HEK293T (cell line): ENCODE results near the gene FLVCR1.

ENCODE experiments used
- CTBP1 ChIP-seq: fragments of 450-650 bp; IDR thresholded peaks from 2 replicates; pipeline ENCODE4 v1.6.1; 2016; ENCODE audit warnings: borderline replicate concordance
- HDGF ChIP-seq: fragments of 450-650 bp; IDR thresholded peaks from 2 replicates; pipeline ENCODE4 v1.6.1; 2017; ENCODE audit warnings: antibody characterized with exemption, borderline replicate concordance

DNA sequence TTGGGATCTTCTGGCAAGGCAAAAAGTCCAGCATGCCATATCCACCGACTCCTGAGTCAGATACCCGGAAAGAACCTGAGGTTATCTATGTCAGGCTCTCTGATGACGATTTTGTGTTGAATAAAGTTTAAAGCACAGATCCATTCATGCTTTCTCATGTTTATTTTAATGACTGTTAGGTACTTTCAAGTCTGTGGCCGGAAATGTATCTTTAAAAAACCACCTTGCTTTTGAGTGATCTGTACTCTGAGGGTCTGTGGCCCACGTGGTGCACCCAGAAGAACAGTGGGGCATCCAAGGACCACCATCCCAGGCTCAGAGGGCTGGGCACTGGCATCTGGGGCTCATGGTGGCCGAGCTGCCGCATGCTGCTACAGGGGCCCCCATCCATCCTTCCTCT, 62.2 kb downstream of the FLVCR1 start:
- no peak for TF ChIP-seq HDGF
- TF ChIP-seq CTBP1, result no peak
